DND-41 (cell line): Measurements from ENCODE around the gene OCA2.

ENCODE experiments used
- CTCF ChIP-seq: IDR thresholded peaks from 2 replicates; pipeline ENCODE4 v1.5.1; 2012; ENCODE audit warnings: borderline replicate concordance, low read length, moderate library complexity, mild to moderate bottlenecking; ENCODE audit not compliant: poor library complexity, severe bottlenecking; ENCODE audit errors: extremely low read depth
- EZH2 ChIP-seq: IDR thresholded peaks from 3 replicates; pipeline ENCODE4 v1.6.1; 2012; ENCODE audit warnings: borderline replicate concordance, low read depth, mild to moderate bottlenecking, moderate library complexity, low read length, inconsistent platforms; ENCODE audit not compliant: severe bottlenecking

- TF ChIP-seq CTCF = no peak
- no peak for TF ChIP-seq EZH2
These were observed 68.3 kb downstream of the OCA2 start for GRCh38 chr15:28030801-28031200.
